Neuronal stem cell (in vitro differentiated cells): Measurements from ENCODE around the gene HDAC4.

Experiments used
- DNase-seq: peaks from one replicate; pipeline ENCODE4 v3.0.0-alpha.2; 2013; ENCODE audit warnings: low spot score
- H2AFZ ChIP-seq: one replicate; pipeline ENCODE4 v1.6.1; 2013; ENCODE audit warnings: mild to moderate bottlenecking, low read length, inconsistent platforms
- H2AK5ac ChIP-seq: 2 replicates; pipeline ENCODE4 v1.6.1; 2013; ENCODE audit warnings: low read depth, mild to moderate bottlenecking, inconsistent platforms, low read length, moderate library complexity, mixed read lengths
- H2BK120ac ChIP-seq: 2 replicates; pipeline ENCODE4 v1.6.1; 2013; ENCODE audit warnings: low read depth, mild to moderate bottlenecking, inconsistent platforms, low read length, moderate library complexity, mixed read lengths
- H2BK12ac ChIP-seq: one replicate; pipeline ENCODE4 v1.6.1; 2013; ENCODE audit warnings: low read length, inconsistent platforms
- H2BK15ac ChIP-seq: 2 replicates; pipeline ENCODE4 v1.6.1; 2013; ENCODE audit warnings: mild to moderate bottlenecking, low read length, inconsistent platforms, mixed read lengths
- H2BK5ac ChIP-seq: one replicate; pipeline ENCODE4 v1.6.1; 2013; ENCODE audit warnings: inconsistent platforms, mild to moderate bottlenecking, low read length, moderate library complexity
- H3K14ac ChIP-seq: one replicate; pipeline ENCODE4 v1.6.1; 2013; ENCODE audit warnings: low read length, inconsistent platforms
- H3K18ac ChIP-seq: 2 replicates; pipeline ENCODE4 v1.6.1; 2013; ENCODE audit warnings: low read length, inconsistent platforms
- H3K23ac ChIP-seq: 2 replicates; pipeline ENCODE4 v1.6.1; 2013; ENCODE audit warnings: low read depth, mild to moderate bottlenecking, mixed read lengths, low read length, inconsistent platforms; ENCODE audit not compliant: poor library complexity
- H3K27ac ChIP-seq: replicated peaks from 3 replicates; pipeline ENCODE4 v1.5.1; 2013; ENCODE audit warnings: low read length, inconsistent platforms
- H3K27me3 ChIP-seq, 3 experiments: 2 replicates each; pipeline ENCODE4 v1.6.1; 2013; ENCODE audit warnings: low read length in 3 of 3, mild to moderate bottlenecking in 2 of 3, inconsistent platforms in 1 of 3, low read depth in 1 of 3, mixed read lengths in 1 of 3, moderate library complexity in 1 of 3; ENCODE audit not compliant: control insufficient read depth in 3 of 3, insufficient read depth in 3 of 3
- H3K36me3 ChIP-seq, 2 donors: replicated peaks in 1 of 2; 2 replicates each; pipeline ENCODE4 v1.6.1; 2013; ENCODE audit warnings: low read length in 2 of 2; ENCODE audit not compliant: control insufficient read depth in 2 of 2, insufficient read depth in 2 of 2
- H3K4ac ChIP-seq: 2 replicates; pipeline ENCODE4 v1.6.1; 2013; ENCODE audit warnings: inconsistent platforms, mild to moderate bottlenecking, low read length, moderate library complexity
- H3K4me1 ChIP-seq, 2 donors: 1 replicate in 1 of 2; 2 replicates in 1 of 2; pipeline ENCODE4 v1.6.1; 2013; ENCODE audit warnings: low read length in 2 of 2, low read depth in 1 of 2; ENCODE audit not compliant: control insufficient read depth in 2 of 2, insufficient read depth in 1 of 2
- H3K4me2 ChIP-seq: one replicate; pipeline ENCODE4 v1.6.1; 2013; ENCODE audit warnings: mild to moderate bottlenecking, low read length, inconsistent platforms; ENCODE audit not compliant: insufficient read depth, poor library complexity, severe bottlenecking
- H3K4me3 ChIP-seq, 2 donors: 2 replicates each; pipeline ENCODE4 v1.5.1; 2013; ENCODE audit warnings: low read length in 2 of 2, mild to moderate bottlenecking in 2 of 2, inconsistent platforms in 1 of 2, moderate library complexity in 1 of 2
- H3K79me1 ChIP-seq: one replicate; pipeline ENCODE4 v1.6.1; 2013; ENCODE audit warnings: low read depth, mild to moderate bottlenecking, inconsistent platforms, low read length, moderate library complexity
- H3K9ac ChIP-seq: one replicate; pipeline ENCODE4 v1.6.1; 2013; ENCODE audit warnings: mild to moderate bottlenecking, low read depth, low read length, inconsistent platforms; ENCODE audit not compliant: poor library complexity
- H3K9me3 ChIP-seq, 2 donors: replicated peaks in 1 of 2; 2 replicates each; pipeline versions ENCODE3 to v1.6.1; 2013; ENCODE audit warnings: low read length in 2 of 2, mild to moderate bottlenecking in 2 of 2, inconsistent platforms in 1 of 2, low read depth in 1 of 2, mixed read lengths in 1 of 2, moderate library complexity in 1 of 2; ENCODE audit not compliant: control insufficient read depth in 2 of 2, insufficient read depth in 1 of 2
- H4K8ac ChIP-seq: one replicate; pipeline ENCODE4 v1.6.1; 2013; ENCODE audit warnings: low read depth, mild to moderate bottlenecking, inconsistent platforms, low read length, moderate library complexity
- H4K91ac ChIP-seq: one replicate; pipeline ENCODE4 v1.6.1; 2013; ENCODE audit warnings: low read length, low read depth, mild to moderate bottlenecking, inconsistent platforms; ENCODE audit not compliant: poor library complexity
- WGBS, 2 donors: extraction: QIAGEN DNeasy Blood & Tissue Kit; methylation state at CpG; one replicate each; pipeline ENCODE4 v1.1.7; 2013; ENCODE audit warnings: missing lambda C conversion rate in 2 of 2, mixed read lengths in 1 of 2; ENCODE audit not compliant: insufficient read length in 2 of 2, insufficient replicate concordance in 1 of 2; ENCODE audit errors: extremely low coverage in 2 of 2; 5-methylcytosine and 5-hydroxymethylcytosine counted together

The HDAC4 gene

GRCh38 chr2:239425631-239426030 is 24.8 kb upstream of the HDAC4 start:
- DNase-seq: no peak
- H4K8ac ChIP-seq: no peak overlapping the region
- H3K27ac ChIP-seq: no peak overlapping the region
- H4K91ac ChIP-seq: no peak overlapping the region
- H2BK12ac ChIP-seq: no peak overlapping the region
- H2AK5ac ChIP-seq: no peak overlapping the region
- H3K79me1 ChIP-seq: no peaks in the 10 kb centered on the region
- no peak overlapping the region for H3K4me3 ChIP-seq
- H2BK5ac ChIP-seq: no peak overlapping the region
- no peak overlapping the region for H3K9ac ChIP-seq
- peaks cover 0 to 2% of the 10 kb centered on the region in 2 donors for H3K4me1 ChIP-seq
- WGBS, 2 donors: no CpG with 5 or more reads among the region's 10 CpGs
- H2AFZ ChIP-seq: no peak overlapping the region
- no peak overlapping the region for H3K18ac ChIP-seq
- H3K4me2 ChIP-seq: no peak overlapping the region
- no peaks in the 10 kb centered on the region for H3K36me3 ChIP-seq
- no peak overlapping the region for H2BK15ac ChIP-seq
- H3K9me3 ChIP-seq: no peaks in the 10 kb centered on the region
- no peak overlapping the region for H3K23ac ChIP-seq
- H2BK120ac ChIP-seq: no peak overlapping the region
- H3K27me3 ChIP-seq: peaks cover 0 to 25% (median 0%) of the 10 kb centered on the region in 3 experiments
- H3K4ac ChIP-seq: no peak overlapping the region
- no peak overlapping the region for H3K14ac ChIP-seq

DNA sequence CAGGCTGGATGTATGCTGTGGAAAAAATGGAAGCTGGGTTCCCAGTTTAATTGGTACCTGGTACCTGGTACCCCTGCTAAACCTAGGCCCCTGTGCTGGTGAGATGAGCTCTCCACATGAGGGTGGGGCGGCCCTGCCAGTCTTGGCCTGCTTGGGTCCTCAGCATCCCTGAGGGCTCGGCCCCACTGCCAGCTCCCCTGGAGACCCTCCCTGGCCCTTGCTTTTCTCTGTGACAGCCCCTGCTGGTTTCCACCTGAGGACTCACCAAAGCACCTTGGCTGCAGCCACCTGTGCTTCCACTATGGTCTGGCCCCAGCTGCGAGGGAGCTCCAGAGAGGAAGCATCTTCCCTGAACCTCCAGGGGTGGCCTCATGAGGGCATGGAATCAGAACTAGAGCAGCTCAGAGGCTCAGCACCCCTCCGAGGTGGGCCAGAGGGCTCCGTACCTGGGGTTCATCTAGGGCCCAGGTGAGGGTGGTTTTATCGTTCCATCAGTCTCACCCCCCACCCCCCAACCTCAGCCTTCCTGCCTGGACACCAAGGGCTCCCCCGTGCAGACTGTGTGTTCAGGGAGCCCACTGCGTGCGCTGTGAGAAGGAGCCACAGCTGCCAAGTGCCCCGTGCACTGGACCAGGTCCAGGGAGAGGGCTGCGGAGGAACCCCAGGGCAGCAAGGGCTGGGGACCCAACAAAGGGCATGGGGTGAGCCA is 23.7 kb upstream of the HDAC4 start:
- Histone ChIP-seq H3K9ac (no peak overlapping the region), H3K9me3 (no peaks in the 10 kb centered on the region), H2AK5ac (peak overlapping the region; percentile 38), H3K4me3 (no peak overlapping the region), H2BK5ac (no peak overlapping the region), H3K4me1 (peaks cover 0 to 2% of the 10 kb centered on the region in 2 donors), H4K8ac (no peak overlapping the region), H3K27ac (no peak overlapping the region), H4K91ac (no peak overlapping the region), H3K27me3 (peaks cover 0 to 35% (median 0%) of the 10 kb centered on the region in 3 experiments), H2BK120ac (no peak overlapping the region), H2BK15ac (no peak overlapping the region), H3K18ac (peak overlapping the region; percentile 51), H3K36me3 (no peaks in the 10 kb centered on the region), H3K4me2 (no peak overlapping the region), H3K4ac (no peak overlapping the region), H3K23ac (no peak overlapping the region), H3K14ac (peak overlapping the region; percentile 31), H2BK12ac (peak overlapping the region; percentile 66), H2AFZ (no peak overlapping the region), H3K79me1 (no peaks in the 10 kb centered on the region)
- DNase-seq: no peak
- WGBS, 2 donors: no CpG with 5 or more reads among the region's 11 CpGs

DNA sequence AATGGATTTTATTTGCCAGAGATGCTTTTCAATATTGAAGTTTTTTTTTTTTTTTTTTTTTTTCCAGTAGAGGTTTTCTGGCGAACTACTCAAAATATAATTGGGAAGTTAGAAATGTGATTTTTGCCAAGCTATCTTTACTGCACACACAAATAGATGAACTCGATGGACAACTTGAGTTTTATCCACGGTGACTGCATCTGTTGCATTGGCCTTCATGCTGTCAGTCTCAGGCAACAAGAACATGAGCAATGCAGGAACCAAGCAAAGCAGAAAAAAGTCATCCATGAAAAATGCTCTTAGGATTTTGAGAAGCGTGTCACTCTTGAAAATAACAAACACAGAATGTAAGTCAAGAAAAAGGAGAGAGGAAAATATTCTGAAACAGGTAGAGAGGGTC is 22.7 kb upstream of the HDAC4 start:
- H3K4me1 ChIP-seq: peaks cover 0 to 2% of the 10 kb centered on the region in 2 donors
- no CpG with 5 or more reads among the region's 4 CpGs for WGBS, 2 donors

GRCh38 chr2:239421851-239422250 is 21.0 kb upstream of the HDAC4 start:
- DNase-seq: no peak
- H3K27me3 ChIP-seq: peaks cover 0 to 43% (median 0%) of the 10 kb centered on the region in 3 experiments
- H3K4ac ChIP-seq: no peak overlapping the region
- no peak overlapping the region for H2BK120ac ChIP-seq
- no peaks in the 10 kb centered on the region for H3K79me1 ChIP-seq
- no peak overlapping the region for H3K27ac ChIP-seq
- no peak overlapping the region for H3K23ac ChIP-seq
- H3K4me1 ChIP-seq: peaks cover 0 to 2% of the 10 kb centered on the region in 2 donors
- H3K9ac ChIP-seq: no peak overlapping the region
- H3K14ac ChIP-seq: no peak overlapping the region
- no peak overlapping the region for H2BK15ac ChIP-seq
- H3K9me3 ChIP-seq: no peaks in the 10 kb centered on the region
- H2BK5ac ChIP-seq: no peak overlapping the region
- H2BK12ac ChIP-seq: no peak overlapping the region
- H2AFZ ChIP-seq: no peak overlapping the region
- H3K4me3 ChIP-seq: no peak overlapping the region
- H3K18ac ChIP-seq: no peak overlapping the region
- no CpG with 5 or more reads among the region's 4 CpGs for WGBS, 2 donors
- H4K8ac ChIP-seq: no peak overlapping the region
- H3K36me3 ChIP-seq: no peaks in the 10 kb centered on the region
- no peak overlapping the region for H2AK5ac ChIP-seq
- no peak overlapping the region for H4K91ac ChIP-seq
- H3K4me2 ChIP-seq: no peak overlapping the region

More for the DNA sequence above, 22.7 kb upstream of the HDAC4 start:
- H3K9ac ChIP-seq: no peak overlapping the region
- H3K4me2 ChIP-seq: no peak overlapping the region
- no peaks in the 10 kb centered on the region for H3K79me1 ChIP-seq
- no peak for DNase-seq
- H4K8ac ChIP-seq: no peak overlapping the region
- no peak overlapping the region for H4K91ac ChIP-seq
- no peak overlapping the region for H2BK12ac ChIP-seq
- H2BK15ac ChIP-seq: no peak overlapping the region
- no peak overlapping the region for H3K4me3 ChIP-seq
- no peak overlapping the region for H3K14ac ChIP-seq
- no peak overlapping the region for H3K18ac ChIP-seq
- no peak overlapping the region for H2BK120ac ChIP-seq
- H3K27ac ChIP-seq: no peak overlapping the region
- no peak overlapping the region for H2BK5ac ChIP-seq
- no peak overlapping the region for H3K4ac ChIP-seq
- H3K9me3 ChIP-seq: no peaks in the 10 kb centered on the region
- H2AFZ ChIP-seq: no peak overlapping the region
- no peak overlapping the region for H3K23ac ChIP-seq
- no peak overlapping the region for H2AK5ac ChIP-seq
- H3K36me3 ChIP-seq: no peaks in the 10 kb centered on the region
- H3K27me3 ChIP-seq: peaks cover 0 to 42% (median 0%) of the 10 kb centered on the region in 3 experiments
